Ishikawa (cell line): ENCODE data around the gene NTNG1.

Experiments
- CREB1 ChIP-seq: IDR thresholded peaks from 2 replicates; pipeline ENCODE4 v1.6.1; 2012; ENCODE audit warnings: low read depth
- EGR1 ChIP-seq: IDR thresholded peaks from 2 replicates; pipeline ENCODE4 v1.6.1; 2012
- EP300 ChIP-seq: IDR thresholded peaks from 2 replicates; pipeline ENCODE4 v1.6.1; 2012; ENCODE audit warnings: borderline replicate concordance
- FOXM1 ChIP-seq: IDR thresholded peaks from 2 replicates; pipeline ENCODE4 v1.6.1; 2012; ENCODE audit warnings: low read depth, borderline replicate concordance
- RAD21 ChIP-seq: IDR thresholded peaks from 2 replicates; pipeline ENCODE4 v1.6.1; 2012; ENCODE audit warnings: low read depth
- TAF1 ChIP-seq: IDR thresholded peaks from 2 replicates; pipeline ENCODE4 v1.6.1; 2012; ENCODE audit warnings: low read depth, mild to moderate bottlenecking
- TCF12 ChIP-seq: IDR thresholded peaks from 2 replicates; pipeline ENCODE4 v1.6.1; 2012; ENCODE audit warnings: low read depth
- TEAD4 ChIP-seq: IDR thresholded peaks from 2 replicates; pipeline ENCODE4 v1.6.1; 2012
- YY1 ChIP-seq: IDR thresholded peaks from 2 replicates; pipeline ENCODE4 v1.6.1; 2012; ENCODE audit warnings: low read depth
- TF ChIP-seq, protein P1 (sequence below): IDR thresholded peaks from 2 replicates; pipeline ENCODE4 v1.6.1; 2012; ENCODE audit warnings: low read depth, mild to moderate bottlenecking
- TF ChIP-seq, protein P2 (sequence below): IDR thresholded peaks from 2 replicates; pipeline ENCODE4 v1.6.1; 2012
- TF ChIP-seq, protein P3 (sequence below): IDR thresholded peaks from 2 replicates; pipeline ENCODE4 v1.6.1; 2012

GRCh38 chr1:107251839-107252238 lies 111.0 kb downstream of the NTNG1 start:
- TF ChIP-seq, protein P1, sequence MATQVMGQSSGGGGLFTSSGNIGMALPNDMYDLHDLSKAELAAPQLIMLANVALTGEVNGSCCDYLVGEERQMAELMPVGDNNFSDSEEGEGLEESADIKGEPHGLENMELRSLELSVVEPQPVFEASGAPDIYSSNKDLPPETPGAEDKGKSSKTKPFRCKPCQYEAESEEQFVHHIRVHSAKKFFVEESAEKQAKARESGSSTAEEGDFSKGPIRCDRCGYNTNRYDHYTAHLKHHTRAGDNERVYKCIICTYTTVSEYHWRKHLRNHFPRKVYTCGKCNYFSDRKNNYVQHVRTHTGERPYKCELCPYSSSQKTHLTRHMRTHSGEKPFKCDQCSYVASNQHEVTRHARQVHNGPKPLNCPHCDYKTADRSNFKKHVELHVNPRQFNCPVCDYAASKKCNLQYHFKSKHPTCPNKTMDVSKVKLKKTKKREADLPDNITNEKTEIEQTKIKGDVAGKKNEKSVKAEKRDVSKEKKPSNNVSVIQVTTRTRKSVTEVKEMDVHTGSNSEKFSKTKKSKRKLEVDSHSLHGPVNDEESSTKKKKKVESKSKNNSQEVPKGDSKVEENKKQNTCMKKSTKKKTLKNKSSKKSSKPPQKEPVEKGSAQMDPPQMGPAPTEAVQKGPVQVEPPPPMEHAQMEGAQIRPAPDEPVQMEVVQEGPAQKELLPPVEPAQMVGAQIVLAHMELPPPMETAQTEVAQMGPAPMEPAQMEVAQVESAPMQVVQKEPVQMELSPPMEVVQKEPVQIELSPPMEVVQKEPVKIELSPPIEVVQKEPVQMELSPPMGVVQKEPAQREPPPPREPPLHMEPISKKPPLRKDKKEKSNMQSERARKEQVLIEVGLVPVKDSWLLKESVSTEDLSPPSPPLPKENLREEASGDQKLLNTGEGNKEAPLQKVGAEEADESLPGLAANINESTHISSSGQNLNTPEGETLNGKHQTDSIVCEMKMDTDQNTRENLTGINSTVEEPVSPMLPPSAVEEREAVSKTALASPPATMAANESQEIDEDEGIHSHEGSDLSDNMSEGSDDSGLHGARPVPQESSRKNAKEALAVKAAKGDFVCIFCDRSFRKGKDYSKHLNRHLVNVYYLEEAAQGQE: no peak
- TF ChIP-seq EP300 (no peak), CREB1 (no peak), EGR1 (no peak), RAD21 (no peak), TAF1 (no peak), TEAD4 (no peak), FOXM1 (no peak), TCF12 (no peak), YY1 (no peak)
- TF ChIP-seq, protein P2, sequence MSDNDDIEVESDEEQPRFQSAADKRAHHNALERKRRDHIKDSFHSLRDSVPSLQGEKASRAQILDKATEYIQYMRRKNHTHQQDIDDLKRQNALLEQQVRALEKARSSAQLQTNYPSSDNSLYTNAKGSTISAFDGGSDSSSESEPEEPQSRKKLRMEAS: no peak
- TF ChIP-seq, protein P3, sequence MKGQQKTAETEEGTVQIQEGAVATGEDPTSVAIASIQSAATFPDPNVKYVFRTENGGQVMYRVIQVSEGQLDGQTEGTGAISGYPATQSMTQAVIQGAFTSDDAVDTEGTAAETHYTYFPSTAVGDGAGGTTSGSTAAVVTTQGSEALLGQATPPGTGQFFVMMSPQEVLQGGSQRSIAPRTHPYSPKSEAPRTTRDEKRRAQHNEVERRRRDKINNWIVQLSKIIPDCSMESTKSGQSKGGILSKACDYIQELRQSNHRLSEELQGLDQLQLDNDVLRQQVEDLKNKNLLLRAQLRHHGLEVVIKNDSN: no peak
